Measurements from ENCODE around the gene KCTD13. TPM values are rescaled to one million over a fixed set of nuclear protein-coding genes. Genes with fewer than 3 reads are reported as not detected.

The KCTD13 gene
- total RNA-seq, result 53.7 and 58.2 TPM in 2 replicates

DNA sequence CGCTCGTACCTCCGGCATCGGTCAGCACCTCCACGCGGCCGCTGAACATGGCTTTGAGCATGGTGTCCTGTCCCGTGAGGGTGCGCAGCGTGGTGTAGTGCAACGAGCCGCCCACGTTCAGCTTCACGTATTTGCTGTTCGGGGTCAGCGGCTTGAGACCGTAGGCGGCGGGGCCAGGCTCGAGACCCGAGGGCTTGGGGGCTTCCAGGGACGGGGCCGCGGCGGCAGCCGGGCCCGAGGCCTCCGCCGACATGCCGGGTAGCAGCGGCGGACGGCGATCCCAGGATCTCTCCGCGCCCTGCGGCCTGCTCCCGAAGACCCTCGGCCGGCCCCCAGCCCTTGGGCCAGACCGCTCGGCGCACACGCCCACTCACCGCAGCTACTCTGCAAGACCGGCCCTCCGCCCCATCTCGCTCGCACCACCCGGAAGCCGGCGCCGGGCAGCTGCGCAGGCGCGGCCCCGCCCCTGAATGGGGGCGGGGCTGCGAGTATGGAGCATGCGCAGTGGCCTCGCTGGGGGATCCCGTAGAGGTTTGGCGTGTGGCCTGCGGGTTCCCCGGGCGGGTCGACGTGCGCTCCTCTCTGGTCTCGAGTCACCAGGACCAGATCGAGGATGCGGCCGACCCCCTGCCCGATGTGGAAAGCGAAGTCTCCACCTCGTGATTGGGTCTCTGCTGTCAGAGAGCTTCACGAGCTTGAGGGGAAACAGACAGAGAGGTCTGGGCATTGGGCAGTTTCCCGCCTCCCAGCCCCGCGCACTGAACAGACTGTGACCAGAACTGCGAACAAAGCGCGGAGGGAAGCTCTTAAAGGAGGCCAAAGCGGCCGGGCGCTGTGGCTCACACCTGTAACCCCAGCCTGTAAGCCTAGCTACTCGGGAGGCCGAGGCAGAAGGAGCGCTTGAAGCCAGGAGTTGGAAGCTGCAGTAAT, at the start of gene KCTD13:
TSS of gene KCTD13 (minus strand) at position 446 of the 930 bp plus-strand sequence. CDS start at position 253, 193 bp downstream.
- Mint-ChIP-seq H3K9me3 (no peaks in the 10 kb centered on the region), H3K27me3 (ENCODE audit: insufficient read depth) (no peaks in the 10 kb centered on the region), H3K4me3 (peak within 1 kb of the TSS; percentile 94), H3K27ac (peak within 1 kb of the TSS; percentile 95), H3K36me3 (ENCODE audit: low read depth) (peaks cover 14% of the 10 kb centered on the region), H3K4me1 (ENCODE audit: low read depth) (peaks cover 31% of the 10 kb centered on the region)
- peak; percentile 93 for DNase-seq (ENCODE audit: low spot score)
- intact Hi-C loops (cut with micrococcal nuclease), result loop anchor here (1.0 to 2.0 kb wide), 9 partner anchors 26 to 136 kb away; partner anchors contain the start of genes ASPHD1, CDIPT, INO80E and KIF22

GRCh38 chr16:29975134-29975538, 49.1 kb upstream of the KCTD13 start:
- Mint-ChIP-seq H3K27me3 (ENCODE audit: insufficient read depth) (no peaks in the 10 kb centered on the region), H3K9me3 (peaks cover 6% of the 10 kb centered on the region), H3K27ac (peak overlapping the region; percentile 72), H3K4me3 (peak overlapping the region; percentile 92), H3K4me1 (ENCODE audit: low read depth) (peaks cover 36% of the 10 kb centered on the region), H3K36me3 (ENCODE audit: low read depth) (peaks cover 27% of the 10 kb centered on the region)
- intact Hi-C loops (cut with micrococcal nuclease), result loop anchor here (10.0 kb wide), 1 partner anchor 680 kb away; the partner anchor contains the start of genes FBRS and PRR14
- DNase-seq (ENCODE audit: low spot score), result no peak

DNA sequence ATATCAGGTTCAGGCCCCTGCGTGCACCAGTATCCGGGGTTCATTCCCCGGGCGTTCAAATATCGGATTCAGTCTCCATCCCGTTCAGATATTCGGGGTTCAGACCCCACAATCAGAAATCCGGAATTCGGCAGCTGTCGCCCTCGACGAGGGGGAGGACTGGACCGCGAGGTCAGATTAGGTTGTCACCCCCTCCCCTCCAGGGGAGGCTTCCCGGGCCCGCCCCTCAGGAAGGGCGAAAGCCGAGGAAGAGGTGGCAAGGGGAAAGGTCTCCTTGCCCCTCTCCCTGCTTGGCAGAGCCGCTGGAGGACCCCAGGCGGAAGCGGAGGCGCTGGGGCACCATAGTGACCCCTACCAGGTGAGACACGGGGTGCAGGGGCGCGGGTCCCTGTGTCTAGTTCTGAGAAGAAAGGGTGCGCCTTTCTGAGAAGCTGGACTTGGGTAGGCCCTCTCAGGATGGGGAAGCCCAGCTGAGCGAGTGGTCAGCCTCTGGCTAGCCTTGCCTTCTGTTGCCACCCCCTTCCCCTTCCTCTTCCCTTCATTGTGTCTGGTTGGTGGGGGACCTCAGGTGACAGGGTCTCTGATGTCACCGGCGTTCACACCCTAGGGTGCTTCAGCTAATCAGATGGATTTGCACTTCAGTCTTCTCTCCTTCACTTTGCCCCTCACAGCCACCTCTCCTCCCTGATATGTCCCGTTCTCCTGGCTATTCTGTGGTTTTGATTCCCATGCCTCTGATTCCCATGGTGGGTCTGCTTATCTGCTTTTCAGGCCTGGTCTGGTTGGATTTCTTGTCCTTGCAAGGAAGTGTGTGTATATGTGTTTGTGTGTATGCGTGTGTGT, 48.5 kb upstream of the KCTD13 start:
- intact Hi-C loops (cut with micrococcal nuclease), result loop anchor here (10.0 kb wide), 1 partner anchor 680 kb away; the partner anchor contains the start of genes FBRS and PRR14
- peak overlapping the region; percentile 72 for H3K27ac Mint-ChIP-seq
- peaks cover 27% of the 10 kb centered on the region for H3K36me3 Mint-ChIP-seq (ENCODE audit: low read depth)
- DNase-seq (ENCODE audit: low spot score), result no peak
- H3K4me1 Mint-ChIP-seq (ENCODE audit: low read depth), result peaks cover 36% of the 10 kb centered on the region
- no peaks in the 10 kb centered on the region for H3K27me3 Mint-ChIP-seq (ENCODE audit: insufficient read depth)
- peaks cover 6% of the 10 kb centered on the region for H3K9me3 Mint-ChIP-seq
- H3K4me3 Mint-ChIP-seq, result peak overlapping the region; percentile 92

DNA sequence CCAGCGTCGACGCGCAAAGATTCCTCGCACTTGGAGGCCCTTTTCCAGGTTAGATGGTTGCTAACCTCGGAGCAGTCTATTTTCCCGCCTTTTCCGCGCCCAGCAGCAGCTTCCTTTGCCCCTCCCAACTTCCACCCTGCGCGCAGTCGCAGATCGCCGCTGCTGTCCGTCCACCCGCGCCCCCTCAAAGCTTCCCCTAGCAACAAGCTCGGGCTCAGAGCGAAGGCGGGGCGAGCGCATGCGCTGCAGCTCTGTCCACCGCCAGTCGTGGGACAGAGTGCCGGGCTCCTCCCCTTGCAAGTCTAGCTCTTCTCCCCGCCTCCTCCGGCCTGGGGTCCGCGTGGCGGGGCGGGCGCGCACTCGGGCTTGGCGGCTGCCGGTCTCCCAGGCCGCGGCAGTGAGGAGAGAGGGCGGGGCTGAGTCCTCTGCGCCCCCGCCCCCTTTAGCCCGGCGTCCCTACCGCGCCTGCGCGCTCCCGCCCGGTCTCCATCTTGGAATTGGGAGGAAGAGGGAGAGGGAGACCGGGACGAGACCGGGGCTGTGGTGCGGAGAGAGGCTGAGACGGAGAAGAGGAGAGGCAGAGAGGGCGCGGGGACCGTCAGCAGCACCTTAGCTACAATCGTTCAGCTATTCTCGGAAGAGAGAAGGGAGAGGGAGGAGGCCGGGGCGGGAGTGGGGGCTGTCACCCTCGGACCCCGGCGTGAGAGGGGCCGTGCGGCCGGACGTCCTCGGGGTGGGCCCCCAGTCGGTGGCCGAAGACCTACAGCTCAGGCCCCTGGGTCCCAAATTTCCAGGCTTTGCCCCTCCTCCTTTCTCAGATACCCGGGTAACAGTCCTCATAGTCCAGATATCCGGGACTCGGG, 47.6 kb upstream of the KCTD13 start, which contains the start of gene TAOK2:
TSS of gene TAOK2 (plus strand) at position 485 of the 863 bp plus-strand sequence. CDS start 3,905 bp downstream, outside the sequence.
- peak; percentile 97 for DNase-seq (ENCODE audit: low spot score)
- Mint-ChIP-seq H3K9me3 (peaks cover 6% of the 10 kb centered on the region), H3K27me3 (ENCODE audit: insufficient read depth) (no peaks in the 10 kb centered on the region), H3K4me1 (ENCODE audit: low read depth) (peaks cover 36% of the 10 kb centered on the region), H3K27ac (peak within 1 kb of the TSS; percentile 91), H3K4me3 (peak within 1 kb of the TSS; percentile 92), H3K36me3 (ENCODE audit: low read depth) (peaks cover 22% of the 10 kb centered on the region)
- intact Hi-C loops (cut with micrococcal nuclease), result loop anchor here (1.0 to 10.0 kb wide), 8 partner anchors 11 to 681 kb away; partner anchors contain the start of genes ALDOA, ASPHD1, CDIPT and FBRS

- peak overlapping the region; percentile 90 for H3K27ac Mint-ChIP-seq
- H3K9me3 Mint-ChIP-seq, result peaks cover 6% of the 10 kb centered on the region
- peaks cover 23% of the 10 kb centered on the region for H3K36me3 Mint-ChIP-seq (ENCODE audit: low read depth)
- H3K4me3 Mint-ChIP-seq, result peak overlapping the region; percentile 92
- intact Hi-C loops (cut with micrococcal nuclease), result loop anchor here (1.0 to 10.0 kb wide), 8 partner anchors 11 to 682 kb away; partner anchors contain the start of genes ALDOA, ASPHD1, CDIPT and FBRS
- H3K27me3 Mint-ChIP-seq (ENCODE audit: insufficient read depth), result no peaks in the 10 kb centered on the region
- H3K4me1 Mint-ChIP-seq (ENCODE audit: low read depth), result peaks cover 36% of the 10 kb centered on the region
- no peak for DNase-seq (ENCODE audit: low spot score)
Observed at GRCh38 chr16:29972992-29973383, 47.0 kb upstream of the KCTD13 start.

- DNase-seq (ENCODE audit: low spot score), result no peak
- intact Hi-C loops (cut with micrococcal nuclease), result loop anchor here (2.0 to 10.0 kb wide), 2 partner anchors 164 to 682 kb away; partner anchors contain the start of genes FBRS and PRR14
- Mint-ChIP-seq H3K36me3 (ENCODE audit: low read depth) (peaks cover 23% of the 10 kb centered on the region), H3K27ac (no peak overlapping the region), H3K27me3 (ENCODE audit: insufficient read depth) (no peaks in the 10 kb centered on the region), H3K4me1 (ENCODE audit: low read depth) (peaks cover 36% of the 10 kb centered on the region), H3K9me3 (peaks cover 6% of the 10 kb centered on the region), H3K4me3 (no peak overlapping the region)
Observed at GRCh38 chr16:29972500-29972899, 46.5 kb upstream of the KCTD13 start.

DNA sequence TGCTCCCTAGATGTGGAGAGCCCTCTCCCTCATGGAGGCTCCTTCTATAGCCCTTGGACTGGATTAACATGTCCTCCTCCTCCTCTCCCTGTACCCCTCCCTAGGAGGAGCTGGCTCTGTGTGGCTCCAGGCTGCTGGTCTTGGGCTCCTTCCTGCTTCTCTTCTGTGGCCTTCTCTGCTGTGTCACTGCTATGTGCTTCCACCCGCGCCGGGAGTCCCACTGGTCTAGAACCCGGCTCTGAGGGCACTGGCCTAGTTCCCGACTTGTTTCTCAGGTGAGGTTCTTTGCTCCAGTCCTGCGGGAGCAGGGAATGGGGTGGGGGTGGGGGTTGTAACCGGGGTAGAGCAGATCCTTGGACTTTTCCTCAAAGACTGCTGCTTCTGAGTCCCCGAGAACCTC, 45.3 kb upstream of the KCTD13 start:
- intact Hi-C loops (cut with micrococcal nuclease), result loop anchor here (10.0 kb wide), 1 partner anchor 683 kb away; the partner anchor contains the start of genes FBRS and PRR14
- no peaks in the 10 kb centered on the region for H3K27me3 Mint-ChIP-seq (ENCODE audit: insufficient read depth)
- peaks cover 23% of the 10 kb centered on the region for H3K36me3 Mint-ChIP-seq (ENCODE audit: low read depth)
- DNase-seq (ENCODE audit: low spot score), result no peak
- H3K4me3 Mint-ChIP-seq, result no peak overlapping the region
- H3K9me3 Mint-ChIP-seq, result peaks cover 6% of the 10 kb centered on the region
- no peak overlapping the region for H3K27ac Mint-ChIP-seq
- H3K4me1 Mint-ChIP-seq (ENCODE audit: low read depth), result peaks cover 25% of the 10 kb centered on the region

DNA sequence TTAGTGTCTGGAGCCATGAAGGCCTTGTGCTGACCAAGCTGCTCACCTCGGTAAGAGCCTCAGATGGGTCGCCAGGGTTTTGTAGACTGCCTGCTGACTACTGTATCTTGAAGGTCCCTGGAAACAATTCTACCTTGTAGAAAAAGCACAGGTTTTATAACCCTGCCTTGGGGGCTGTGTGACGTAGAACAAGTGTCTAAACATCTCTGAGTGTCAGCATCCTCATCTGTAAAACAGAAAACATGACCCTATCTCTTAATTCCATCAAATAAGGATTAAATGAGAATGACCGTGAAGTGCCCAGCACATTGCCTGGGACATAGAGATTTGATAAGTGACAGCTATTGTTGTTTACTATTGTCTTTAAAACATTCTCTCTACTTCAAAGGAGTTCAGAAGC, 42.2 kb upstream of the KCTD13 start:
- Mint-ChIP-seq H3K4me3 (no peak overlapping the region), H3K36me3 (ENCODE audit: low read depth) (peaks cover 27% of the 10 kb centered on the region), H3K4me1 (ENCODE audit: low read depth) (peaks cover 9% of the 10 kb centered on the region), H3K9me3 (peaks cover 3% of the 10 kb centered on the region), H3K27ac (no peak overlapping the region), H3K27me3 (ENCODE audit: insufficient read depth) (no peaks in the 10 kb centered on the region)
- intact Hi-C loops (cut with micrococcal nuclease), result no loop called here
- DNase-seq (ENCODE audit: low spot score), result no peak

DNA sequence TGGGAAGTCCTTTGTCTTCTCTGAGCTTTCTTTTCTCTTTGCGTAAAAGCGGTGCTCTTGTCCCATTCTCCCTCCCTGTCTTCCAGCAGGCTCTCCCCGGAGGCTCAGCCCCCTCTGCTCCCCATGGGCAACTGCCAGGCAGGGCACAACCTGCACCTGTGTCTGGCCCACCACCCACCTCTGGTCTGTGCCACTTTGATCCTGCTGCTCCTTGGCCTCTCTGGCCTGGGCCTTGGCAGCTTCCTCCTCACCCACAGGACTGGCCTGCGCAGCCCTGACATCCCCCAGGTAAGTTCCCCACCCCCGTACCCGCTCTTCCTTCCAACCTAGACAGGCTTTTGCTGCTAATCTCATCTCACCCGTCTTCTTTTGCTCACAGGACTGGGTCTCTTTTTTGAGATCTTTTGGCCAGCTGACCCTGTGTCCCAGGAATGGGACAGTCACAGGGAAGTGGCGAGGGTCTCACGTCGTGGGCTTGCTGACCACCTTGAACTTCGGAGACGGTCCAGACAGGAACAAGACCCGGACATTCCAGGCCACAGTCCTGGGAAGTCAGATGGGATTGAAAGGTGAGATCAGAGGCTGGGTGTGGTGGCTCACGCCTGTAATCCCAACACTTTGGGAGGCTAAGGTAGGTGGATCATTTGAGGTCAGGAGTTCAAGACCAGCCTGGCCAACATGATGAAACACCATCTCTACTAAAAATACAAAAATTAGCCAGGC, 37.2 kb upstream of the KCTD13 start:
- peaks cover 7% of the 10 kb centered on the region for H3K36me3 Mint-ChIP-seq (ENCODE audit: low read depth)
- H3K9me3 Mint-ChIP-seq, result no peaks in the 10 kb centered on the region
- H3K27ac Mint-ChIP-seq, result peak overlapping the region; percentile 16
- no peaks in the 10 kb centered on the region for H3K27me3 Mint-ChIP-seq (ENCODE audit: insufficient read depth)
- peaks cover 24% of the 10 kb centered on the region for H3K4me1 Mint-ChIP-seq (ENCODE audit: low read depth)
- intact Hi-C loops (cut with micrococcal nuclease), result no loop called here
- H3K4me3 Mint-ChIP-seq, result peak overlapping the region; percentile 86
- no peak for DNase-seq (ENCODE audit: low spot score)

DNA sequence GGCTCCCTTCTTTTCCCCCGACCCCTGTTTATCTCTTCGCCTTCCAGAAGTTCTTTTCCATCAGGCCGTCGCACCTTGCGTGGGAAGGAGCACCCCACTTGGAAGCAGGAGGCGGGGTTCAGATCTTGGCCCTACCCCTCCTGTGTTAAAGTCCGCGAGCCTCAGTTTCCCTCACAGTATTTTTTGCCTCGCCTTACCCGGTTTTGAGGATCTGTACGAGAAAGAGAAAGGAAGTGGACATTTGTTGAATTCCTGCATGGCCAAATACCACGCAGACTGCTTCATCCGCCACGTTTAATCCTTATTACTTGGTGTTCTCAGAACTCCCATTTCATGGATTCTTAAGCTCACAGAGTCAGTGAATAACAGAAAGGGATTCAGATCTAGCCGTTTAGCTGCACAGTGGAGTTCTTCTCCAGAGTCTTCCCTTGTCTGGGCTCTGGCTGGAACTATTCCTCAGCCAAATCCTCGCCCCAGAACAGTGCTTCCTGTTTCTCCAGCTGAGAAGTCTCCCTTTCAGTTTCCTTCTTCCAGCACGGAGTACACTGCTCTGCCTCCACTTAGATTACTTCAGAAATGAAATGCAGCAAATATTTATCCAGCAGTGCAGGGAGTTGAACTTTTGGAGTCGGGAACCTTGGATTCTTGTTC, 36.4 kb upstream of the KCTD13 start:
- intact Hi-C loops (cut with micrococcal nuclease), result loop anchor here (1.0 kb wide), 3 partner anchors 11 to 99 kb away; partner anchors contain the start of genes ASPHD1, CDIPT and TAOK2

More for the DNA sequence above, 36.4 kb upstream of the KCTD13 start:
- Mint-ChIP-seq H3K27ac (peak overlapping the region; percentile 83), H3K4me1 (ENCODE audit: low read depth) (peaks cover 24% of the 10 kb centered on the region), H3K36me3 (ENCODE audit: low read depth) (peaks cover 7% of the 10 kb centered on the region), H3K4me3 (peak overlapping the region; percentile 86), H3K9me3 (no peaks in the 10 kb centered on the region), H3K27me3 (ENCODE audit: insufficient read depth) (no peaks in the 10 kb centered on the region)
- DNase-seq (ENCODE audit: low spot score), result no peak
